ENCODE measurements around the gene CTSG. TPM values are rescaled to one million over a fixed set of nuclear protein-coding genes. Genes with fewer than 3 reads are reported as not detected.
"Not testable (repeated sequence)": the region's sequence is repeated elsewhere in the genome, so short reads cannot be mapped to it uniquely, and the experiment has no call there.

Gene CTSG
- total RNA-seq, 1 donor from 2014 or later = 1.5 TPM

GRCh38 chr14:24566318-24566717 is 9.7 kb downstream of the CTSG start:
- Histone ChIP-seq H3K4me3 (no peak overlapping the region), H3K27ac (no peak overlapping the region), H3K9me3 (no peaks in the 10 kb centered on the region), H3K36me3 (no peaks in the 10 kb centered on the region), H3K27me3 (no peaks in the 10 kb centered on the region), H3K4me1 (no peaks in the 10 kb centered on the region)
- DNase-seq (ENCODE audit: extremely low spot score in 2 of 2) = no peak
- intact Hi-C loops (cut with DNase I) = no loop called here
- TF ChIP-seq CTCF (IDR thresholded peaks at IDR 0.05) (no peak), POLR2AphosphoS5 (IDR thresholded peaks at IDR 0.05; ENCODE audit: insufficient read depth in 1 of 2, low read depth in 1 of 2) (no peak), POLR2A (IDR thresholded peaks at IDR 0.05) (no peak)

- intact Hi-C loops (cut with DNase I) = no loop called here
- Histone ChIP-seq H3K4me3 (no peak overlapping the region), H3K9me3 (no peaks in the 10 kb centered on the region), H3K36me3 (no peaks in the 10 kb centered on the region), H3K4me1 (no peaks in the 10 kb centered on the region), H3K27ac (no peak overlapping the region), H3K27me3 (no peaks in the 10 kb centered on the region)
- DNase-seq (ENCODE audit: extremely low spot score in 2 of 2) = no peak
- TF ChIP-seq POLR2A (IDR thresholded peaks at IDR 0.05) = no peak
- TF ChIP-seq CTCF (IDR thresholded peaks at IDR 0.05) = no peak
- TF ChIP-seq POLR2AphosphoS5 (IDR thresholded peaks at IDR 0.05; ENCODE audit: insufficient read depth in 1 of 2, low read depth in 1 of 2) = no peak
Measured at GRCh38 chr14:24565766-24566165, 10.3 kb downstream of the CTSG start.

GRCh38 chr14:24563505-24563904 is 12.5 kb downstream of the CTSG start:
- no peak overlapping the region for H3K4me3 ChIP-seq
- no peaks in the 10 kb centered on the region for H3K9me3 ChIP-seq
- no peaks in the 10 kb centered on the region for H3K36me3 ChIP-seq
- H3K4me1 ChIP-seq = no peaks in the 10 kb centered on the region
- TF ChIP-seq CTCF (IDR thresholded peaks at IDR 0.05) (no peak), POLR2AphosphoS5 (IDR thresholded peaks at IDR 0.05; ENCODE audit: insufficient read depth in 1 of 2, low read depth in 1 of 2) (no peak), POLR2A (IDR thresholded peaks at IDR 0.05) (no peak)
- no peaks in the 10 kb centered on the region for H3K27me3 ChIP-seq
- no peak for DNase-seq (ENCODE audit: extremely low spot score in 2 of 2)
- intact Hi-C loops (cut with DNase I) = no loop called here
- no peak overlapping the region for H3K27ac ChIP-seq

GRCh38 chr14:24556756-24557155 is 19.3 kb downstream of the CTSG start:
- no peak overlapping the region for H3K27ac ChIP-seq
- no peaks in the 10 kb centered on the region for H3K36me3 ChIP-seq
- DNase-seq (ENCODE audit: extremely low spot score in 2 of 2) = no peak
- no peaks in the 10 kb centered on the region for H3K27me3 ChIP-seq
- no peak for TF ChIP-seq CTCF (IDR thresholded peaks at IDR 0.05)
- TF ChIP-seq POLR2AphosphoS5 (IDR thresholded peaks at IDR 0.05; ENCODE audit: insufficient read depth in 1 of 2, low read depth in 1 of 2) = no peak
- TF ChIP-seq POLR2A (IDR thresholded peaks at IDR 0.05) = no peak
- no peaks in the 10 kb centered on the region for H3K9me3 ChIP-seq
- H3K4me3 ChIP-seq = no peak overlapping the region
- H3K4me1 ChIP-seq = no peaks in the 10 kb centered on the region
- intact Hi-C loops (cut with DNase I) = no loop called here

GRCh38 chr14:24549064-24549463 is 27.0 kb downstream of the CTSG start:
- H3K9me3 ChIP-seq; H3K4me3 ChIP-seq; DNase-seq (ENCODE audit: extremely low spot score in 2 of 2); intact Hi-C loops (cut with DNase I); H3K36me3 ChIP-seq; H3K4me1 ChIP-seq; H3K27ac ChIP-seq; H3K27me3 ChIP-seq: not testable (repeated sequence)

Data from vagina (tissue), 2 donors.